Common myeloid progenitor, CD34-positive (primary cell): ENCODE measurements around the gene ITK.
A peak's percentile ranks its signal among the peaks of the same experiment; 100 is the strongest.

Experiments used
- CTCF ChIA-PET: fragments of 350-600 bp; sonication (Branson Sonifier 250); formaldehyde crosslinking; loops from one replicate; lab custom pipeline; 2021; ENCODE audit warnings: antibody characterized with exemption; lab: Charles Lee
- POLR2A ChIA-PET: fragments of 350-600 bp; sonication (Branson Sonifier 250); formaldehyde crosslinking; loops from one replicate; lab custom pipeline; 2021; ENCODE audit warnings: antibody characterized with exemption; lab: Charles Lee
- DNase-seq, 3 donors: peaks; one replicate each; pipeline versions ENCODE4 v3.0.0 to v3.0.0-alpha.2; 2013
- H3K27ac ChIP-seq, 2 experiments: 1 replicate in 1 of 2; 2 replicates in 1 of 2; pipeline ENCODE4 v1.7.0; 2013; ENCODE audit warnings: inconsistent platforms in 2 of 2, low read length in 2 of 2, mild to moderate bottlenecking in 2 of 2, low read depth in 1 of 2, moderate library complexity in 1 of 2; ENCODE audit not compliant: severe bottlenecking in 2 of 2, insufficient read depth in 1 of 2, poor library complexity in 1 of 2
- H3K27me3 ChIP-seq, 5 experiments: replicated peaks in 2 of 5; 1 replicate in 3 of 5; 2 replicates in 2 of 5; pipeline versions ENCODE4 v1.6.1 to v1.7.0; 2013; ENCODE audit warnings: low read length in 4 of 5, mild to moderate bottlenecking in 2 of 5, moderate library complexity in 2 of 5, inconsistent platforms in 1 of 5; ENCODE audit not compliant: insufficient read depth in 5 of 5, control insufficient read depth in 4 of 5
- H3K36me3 ChIP-seq, 4 experiments: 1 replicate in 2 of 4; 2 replicates in 2 of 4; pipeline versions ENCODE4 v1.6.1 to v1.7.0; 2013; ENCODE audit warnings: low read length in 3 of 4, control low read depth in 1 of 4, mild to moderate bottlenecking in 1 of 4; ENCODE audit not compliant: control insufficient read depth in 4 of 4, insufficient read depth in 4 of 4
- H3K4me1 ChIP-seq, 4 experiments: 1 replicate in 3 of 4; 2 replicates in 1 of 4; pipeline versions ENCODE4 v1.6.1 to v1.7.1; 2013; ENCODE audit warnings: low read length in 3 of 4, mild to moderate bottlenecking in 3 of 4, control low read depth in 1 of 4, inconsistent platforms in 1 of 4, moderate library complexity in 1 of 4; ENCODE audit not compliant: control insufficient read depth in 4 of 4, insufficient read depth in 4 of 4; ENCODE audit errors: control extremely low read depth in 1 of 4
- H3K4me3 ChIP-seq, 7 experiments: 1 replicate in 4 of 7; 2 replicates in 3 of 7; pipeline versions ENCODE4 v1.5.1 to v1.7.0; 2013; ENCODE audit warnings: mild to moderate bottlenecking in 7 of 7, low read length in 6 of 7, moderate library complexity in 6 of 7, inconsistent platforms in 2 of 7, low read depth in 2 of 7, control low read depth in 1 of 7; ENCODE audit not compliant: insufficient read depth in 4 of 7, control insufficient read depth in 1 of 7; ENCODE audit errors: extremely low read depth in 1 of 7
- H3K9me3 ChIP-seq, 5 experiments: 1 replicate in 4 of 5; 2 replicates in 1 of 5; pipeline versions ENCODE4 v1.6.1 to v1.7.1; 2013; ENCODE audit warnings: low read length in 4 of 5, mild to moderate bottlenecking in 2 of 5, inconsistent platforms in 1 of 5, low read depth in 1 of 5, moderate library complexity in 1 of 5; ENCODE audit not compliant: control insufficient read depth in 4 of 5, insufficient read depth in 2 of 5; ENCODE audit errors: control extremely low read depth in 1 of 5
- WGBS: methylation state at CpG from one replicate; pipeline ENCODE4 v1.1.5; 2013; ENCODE audit not compliant: insufficient coverage; 5-methylcytosine and 5-hydroxymethylcytosine counted together

Gene ITK

DNA sequence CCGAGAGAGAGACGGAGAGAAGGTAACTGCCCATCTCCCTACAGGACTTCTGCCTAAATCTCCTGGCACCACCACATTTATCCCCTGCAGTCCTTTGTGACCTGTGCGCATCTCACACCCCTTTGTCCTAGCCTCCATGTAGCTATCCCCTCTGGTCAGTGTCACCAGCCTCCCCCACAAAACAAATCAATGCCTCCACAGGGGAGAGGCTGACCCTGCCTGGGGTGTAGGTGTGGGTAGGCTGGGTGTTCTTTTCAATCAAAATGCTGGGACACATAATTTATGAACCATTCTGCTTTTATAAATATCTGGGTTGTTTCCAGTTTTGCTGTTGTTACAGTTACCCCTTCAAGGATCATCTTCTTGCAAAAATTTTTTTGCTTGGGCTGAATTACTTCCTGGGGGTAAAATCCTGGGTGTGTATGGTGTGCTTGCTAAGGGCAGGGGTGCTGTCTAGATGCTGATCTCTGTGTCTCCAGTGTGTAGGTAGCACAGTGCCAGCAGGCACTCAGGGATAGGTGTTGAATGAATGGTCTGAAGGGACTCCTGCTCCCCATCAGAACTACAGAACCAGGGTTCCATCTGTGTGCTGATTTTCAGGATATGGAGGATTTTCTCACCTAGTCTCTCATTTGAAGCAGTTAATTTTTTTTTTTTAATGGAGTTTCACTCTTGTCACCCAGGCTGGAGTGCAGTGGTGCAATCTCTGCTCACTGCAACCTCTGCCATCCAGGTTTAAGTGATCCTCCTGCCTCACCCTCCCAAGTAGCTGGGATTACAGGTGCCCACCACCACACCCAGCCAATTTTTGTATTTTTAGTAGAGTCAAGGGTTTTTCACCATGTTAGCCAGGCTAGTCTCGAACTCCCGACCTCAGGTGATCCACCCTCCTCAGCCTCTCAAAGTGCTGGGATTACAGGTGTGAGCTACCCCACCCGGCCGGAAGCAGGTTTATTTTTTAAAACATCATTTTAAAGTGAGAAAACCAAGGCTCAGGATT, 14.1 kb upstream of the ITK start, which contains the start of gene GARIN3:
TSS of gene GARIN3 (minus strand) at position 51 of the 1,000 bp plus-strand sequence. CDS start 96 bp downstream, outside the sequence.
- Histone ChIP-seq H3K4me3 (no peak within 1 kb of the TSS), H3K27ac (no peak within 1 kb of the TSS), H3K27me3 (no peaks in the 10 kb centered on the region), H3K36me3 (no peaks in the 10 kb centered on the region), H3K4me1 (no peaks in the 10 kb centered on the region), H3K9me3 (peaks cover 0 to 2% (median 0%) of the 10 kb centered on the region in 5 experiments)
- ChIA-PET CTCF (interaction anchor here (1.1 to 2.3 kb wide), 4 partner anchors 11 to 147 kb away, joined by 3 to 5 read pairs (median 4); partner anchors contain the start of gene ITK), POLR2A (no interaction called here)
- no peak for DNase-seq
- 90% methylated on average over 6 of the region's 7 CpGs for WGBS

GRCh38 chr5:157167214-157167621, 13.4 kb upstream of the ITK start:
- POLR2A ChIA-PET, result no interaction called here
- Histone ChIP-seq H3K36me3 (no peaks in the 10 kb centered on the region), H3K9me3 (peaks cover 0 to 2% (median 0%) of the 10 kb centered on the region in 5 experiments), H3K27me3 (no peaks in the 10 kb centered on the region), H3K4me1 (peaks cover 0 to 7% (median 2%) of the 10 kb centered on the region in 4 experiments), H3K27ac (no peak overlapping the region), H3K4me3 (no peak overlapping the region)
- CTCF ChIA-PET, result interaction anchor here (1.1 to 2.3 kb wide), 3 partner anchors 12 to 146 kb away, joined by 3 to 5 read pairs (median 4); no protein-coding TSS in a partner anchor
- DNase-seq, result no peak
- 100% methylated on average over 2 of the region's 4 CpGs for WGBS

DNA sequence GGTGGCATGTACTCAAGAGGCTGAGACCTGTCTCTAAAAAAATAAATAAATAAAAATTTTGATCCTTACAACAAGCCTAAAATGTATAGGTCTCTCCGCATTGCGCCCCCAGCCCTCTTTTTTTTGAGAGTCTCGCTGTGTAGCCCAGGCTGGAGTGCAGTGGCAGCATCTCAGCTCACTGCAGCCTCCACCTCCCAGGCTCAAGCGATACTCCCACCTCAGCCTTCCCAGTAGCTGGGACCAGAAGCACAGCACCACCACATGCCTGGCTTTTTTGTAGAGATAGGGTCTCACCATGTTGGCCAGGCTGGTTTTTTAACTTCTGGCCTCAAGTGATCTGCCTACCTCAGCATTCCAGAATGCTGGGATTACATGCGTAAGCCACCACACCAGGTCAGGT, 12.4 kb upstream of the ITK start:
- Histone ChIP-seq H3K36me3 (no peaks in the 10 kb centered on the region), H3K9me3 (peaks cover 0 to 2% (median 0%) of the 10 kb centered on the region in 5 experiments), H3K27me3 (no peaks in the 10 kb centered on the region), H3K4me1 (peaks cover 0 to 15% (median 3%) of the 10 kb centered on the region in 4 experiments), H3K27ac (no peak overlapping the region), H3K4me3 (no peak overlapping the region)
- ChIA-PET CTCF (interaction anchor here (1.3 to 2.3 kb wide), 2 partner anchors 12 to 19 kb away, joined by 3 to 5 read pairs; no protein-coding TSS in a partner anchor), POLR2A (no interaction called here)
- DNase-seq, result no peak
- 95% methylated on average over 4 of the region's 5 CpGs for WGBS

- H3K27ac ChIP-seq, result no peak overlapping the region
- POLR2A ChIA-PET, result no interaction called here
- 0% methylated on average over 1 of the region's 2 CpGs for WGBS
Measured at GRCh38 chr5:157172403-157172802, 8.2 kb upstream of the ITK start.

DNA sequence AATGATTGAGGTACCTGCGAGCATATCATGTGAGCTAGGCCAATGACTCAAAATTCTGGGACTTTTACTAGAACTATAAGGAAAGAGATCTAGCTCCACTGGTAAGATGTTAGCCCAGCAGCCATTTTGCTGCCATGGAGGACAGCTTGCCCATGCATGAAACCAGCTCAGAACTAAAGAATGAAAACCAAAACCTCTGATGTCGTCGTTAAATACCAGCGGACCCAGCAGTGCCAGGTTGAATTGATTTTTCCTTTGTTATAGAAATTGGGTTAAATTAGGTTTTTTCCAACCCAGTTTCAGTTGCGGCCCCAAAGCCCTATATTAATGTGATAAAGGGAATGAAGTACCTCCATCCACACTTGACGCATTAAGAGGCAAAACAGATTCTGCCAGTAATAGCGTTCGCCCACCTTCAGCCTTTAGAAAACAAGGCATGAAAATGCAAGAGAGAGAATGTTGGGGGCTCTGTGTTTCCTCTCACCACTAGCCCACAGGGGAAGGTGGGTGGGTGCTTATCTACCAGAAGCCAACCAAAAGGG, 5.5 kb upstream of the ITK start:
- Histone ChIP-seq H3K27me3 (no peaks in the 10 kb centered on the region), H3K4me3 (no peak overlapping the region), H3K36me3 (no peaks in the 10 kb centered on the region), H3K9me3 (peaks cover 0 to 2% (median 0%) of the 10 kb centered on the region in 5 experiments), H3K4me1 (peaks cover 0 to 15% (median 3%) of the 10 kb centered on the region in 4 experiments), H3K27ac (no peak overlapping the region)
- WGBS, result 85% methylated on average over 8 of the region's 8 CpGs
- ChIA-PET CTCF (interaction anchor here (1.4 kb wide), 2 partner anchors 78 to 138 kb away, joined by 3 to 4 read pairs; no protein-coding TSS in a partner anchor), POLR2A (no interaction called here)
- DNase-seq, result no peak

More at GRCh38 chr5:157172403-157172802, 8.2 kb upstream of the ITK start:
- peaks cover 0 to 2% (median 0%) of the 10 kb centered on the region in 5 experiments for H3K9me3 ChIP-seq
- no peaks in the 10 kb centered on the region for H3K36me3 ChIP-seq
- CTCF ChIA-PET, result no interaction called here
- peaks cover 0 to 15% (median 3%) of the 10 kb centered on the region in 4 experiments for H3K4me1 ChIP-seq
- H3K4me3 ChIP-seq, result no peak overlapping the region
- no peaks in the 10 kb centered on the region for H3K27me3 ChIP-seq
- DNase-seq, result peak in 2 of 3 donors; percentile 31 to 41

- CTCF ChIA-PET, result no interaction called here
- 75% methylated on average over 4 of the region's 6 CpGs for WGBS
- Histone ChIP-seq H3K36me3 (no peaks in the 10 kb centered on the region), H3K4me3 (no peak overlapping the region), H3K27ac (no peak overlapping the region), H3K9me3 (no peaks in the 10 kb centered on the region), H3K27me3 (no peaks in the 10 kb centered on the region), H3K4me1 (peaks cover 0 to under 1% (median 0%) of the 10 kb centered on the region in 4 experiments)
- no peak for DNase-seq
- POLR2A ChIA-PET, result no interaction called here
Measured at GRCh38 chr5:157177953-157178352, 2.7 kb upstream of the ITK start.
